ENCODE data around the gene ZDHHC9.

GRCh38 chrX:129762448-129762847 is 81.2 kb downstream of the ZDHHC9 start:
- TF ChIP-seq CTCF (IDR thresholded peaks at IDR 0.05) (no peak), POLR2A (IDR thresholded peaks at IDR 0.05) (no peak)

Measured in Peyer's patch (tissue), 4 donors.